Measurements from ENCODE around the gene ROR1. TPM values are rescaled to one million over a fixed set of nuclear protein-coding genes. Genes with fewer than 3 reads are reported as not detected.

ROR1 gene
- total RNA-seq, 2 donors from 2014 or later = 5.7 to 14.7 TPM

DNA sequence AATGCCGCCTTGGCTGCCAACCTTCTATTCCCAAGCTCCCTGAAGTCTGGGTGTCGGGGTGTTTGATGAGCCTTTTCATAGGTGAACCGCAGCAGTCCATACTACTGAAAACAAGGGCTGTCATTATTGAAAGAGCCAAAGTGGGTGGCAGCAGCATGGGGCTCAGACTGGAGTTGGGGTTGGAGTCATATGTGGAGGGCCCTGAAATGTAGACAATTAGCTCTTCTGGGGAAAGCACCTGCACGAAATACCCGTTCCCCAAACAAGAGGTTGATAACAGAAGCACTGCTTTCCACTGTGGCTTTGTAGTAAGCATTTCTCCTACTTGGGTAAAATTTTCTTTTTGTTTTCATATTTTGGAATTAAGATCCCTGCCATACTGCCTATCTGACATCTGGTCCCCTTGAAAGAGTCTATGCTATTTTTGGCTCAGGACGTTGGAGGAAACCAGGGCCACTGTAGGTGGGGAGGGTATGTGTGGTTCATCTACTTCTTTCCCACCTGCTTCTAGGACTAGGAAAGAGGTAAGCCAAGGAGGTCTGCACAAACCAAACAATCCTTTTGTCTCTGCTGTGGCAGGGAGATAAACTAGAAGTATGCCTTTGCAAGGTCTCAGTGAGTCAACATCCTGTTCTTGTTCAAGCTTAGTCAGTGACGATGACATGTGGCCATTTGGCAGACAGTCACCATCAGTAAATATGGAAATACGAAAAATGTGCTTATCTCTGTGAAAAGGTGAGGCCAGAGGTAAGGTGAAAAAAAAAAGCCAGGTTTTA, 232.6 kb downstream of the ROR1 start:
- DNase-seq = no peak
- peak in 1 of 2 donors; percentile 83 for ATAC-seq
- intact Hi-C loops (cut with DNase I) = no loop called here

DNA sequence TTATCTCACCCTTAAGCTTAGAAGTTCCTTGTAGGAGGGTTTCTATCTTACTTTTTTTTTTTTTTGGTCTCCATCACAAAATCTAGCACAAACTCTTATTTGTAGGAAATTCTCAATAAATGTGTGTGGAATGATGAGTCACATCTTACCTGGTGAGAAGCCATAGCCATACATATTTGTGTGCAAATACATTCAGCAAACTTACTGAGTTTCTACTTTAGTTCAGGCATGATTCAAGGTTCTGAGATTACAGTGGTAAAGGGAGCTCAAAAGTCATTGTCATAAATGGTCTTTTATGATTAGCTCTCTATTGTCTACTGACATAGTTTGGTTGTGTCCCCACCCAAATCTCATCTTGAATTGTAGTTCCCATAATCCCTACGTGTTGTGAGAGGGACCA, 236.5 kb downstream of the ROR1 start:
- intact Hi-C loops (cut with DNase I) = no loop called here
- ATAC-seq (no peak), DNase-seq (no peak)

DNA sequence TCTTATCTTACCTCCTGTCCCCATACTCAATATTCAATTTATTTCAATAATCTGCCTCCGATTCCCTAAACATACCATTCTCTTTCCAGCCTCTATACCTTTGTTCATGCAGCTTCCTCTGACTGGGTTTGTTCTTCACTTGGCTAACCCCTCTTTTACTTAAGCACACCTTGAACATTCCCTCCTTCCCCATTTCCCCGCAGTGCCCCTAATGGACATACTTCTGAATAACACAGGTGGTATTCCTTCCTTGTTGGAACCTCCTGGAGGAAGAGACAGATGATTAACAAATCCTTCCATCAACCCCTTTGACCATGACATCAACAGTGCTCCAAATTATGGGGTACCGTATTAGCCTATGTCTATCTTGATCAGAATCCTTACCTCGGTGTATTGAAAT, 239.6 kb downstream of the ROR1 start:
- no peak for DNase-seq
- intact Hi-C loops (cut with DNase I) = no loop called here

DNA sequence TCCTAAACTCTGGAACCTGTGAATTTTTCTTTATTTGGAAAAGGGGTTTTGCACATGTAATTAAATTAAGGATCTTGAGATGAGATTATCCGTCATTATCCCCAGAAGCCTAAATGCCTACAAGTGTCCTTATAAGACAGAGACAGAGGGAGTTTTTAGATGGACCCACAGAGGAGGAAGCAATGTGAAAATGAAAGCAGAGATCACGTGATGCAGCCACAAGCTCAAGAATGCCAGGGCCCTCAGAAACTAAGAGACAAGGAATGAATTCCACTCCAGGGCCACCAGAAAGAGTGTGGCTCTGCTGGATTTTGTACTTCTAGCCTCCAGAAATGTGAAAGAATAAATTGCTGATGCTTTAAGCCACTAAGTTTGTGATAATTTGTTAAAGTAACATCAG, 246.0 kb downstream of the ROR1 start:
- peak; percentile 56 to 89 for ATAC-seq
- intact Hi-C loops (cut with DNase I) = no loop called here
- no peak for DNase-seq

More for the DNA sequence above, 239.6 kb downstream of the ROR1 start:
- ATAC-seq = no peak

DNA sequence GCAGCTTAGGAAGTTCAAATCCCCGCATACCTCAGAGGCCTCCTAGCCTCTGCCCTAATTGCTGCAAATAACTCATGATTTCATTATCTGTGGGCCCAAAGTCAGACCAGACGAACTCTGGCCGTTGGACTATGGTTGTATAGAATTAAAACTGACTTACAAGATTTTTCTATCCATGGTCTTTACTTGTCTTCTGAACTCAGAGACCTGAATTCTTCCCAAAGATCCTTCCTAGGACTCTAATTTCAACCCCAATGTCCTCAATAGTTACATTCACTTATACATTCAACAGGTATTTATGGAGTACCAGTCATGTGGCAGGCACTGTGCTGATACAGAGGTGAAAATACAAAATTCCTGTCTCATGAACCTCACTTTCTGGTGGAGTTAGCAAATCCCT, 247.2 kb downstream of the ROR1 start:
- intact Hi-C loops (cut with DNase I) = no loop called here
- no peak for ATAC-seq
- no peak for DNase-seq

DNA sequence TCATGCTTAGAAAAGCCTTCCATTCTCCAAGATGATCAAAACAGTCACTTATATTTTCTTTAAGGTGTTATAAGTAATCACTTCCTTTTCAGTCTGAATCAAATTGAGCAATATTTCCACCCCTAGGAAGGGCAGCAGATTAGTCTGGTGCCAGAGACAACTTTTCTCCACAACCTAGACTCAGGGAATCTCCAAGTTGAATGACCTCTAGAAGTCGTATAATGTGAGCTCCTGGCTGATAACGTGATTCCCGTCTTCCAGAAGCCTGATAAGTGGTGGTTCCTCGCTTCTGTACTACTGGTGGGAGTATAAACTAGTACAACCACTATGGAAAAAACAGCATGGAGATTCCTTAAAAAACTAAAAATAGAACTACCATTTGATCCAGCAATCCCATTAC, 251.2 kb downstream of the ROR1 start:
- DNase-seq = no peak

DNA sequence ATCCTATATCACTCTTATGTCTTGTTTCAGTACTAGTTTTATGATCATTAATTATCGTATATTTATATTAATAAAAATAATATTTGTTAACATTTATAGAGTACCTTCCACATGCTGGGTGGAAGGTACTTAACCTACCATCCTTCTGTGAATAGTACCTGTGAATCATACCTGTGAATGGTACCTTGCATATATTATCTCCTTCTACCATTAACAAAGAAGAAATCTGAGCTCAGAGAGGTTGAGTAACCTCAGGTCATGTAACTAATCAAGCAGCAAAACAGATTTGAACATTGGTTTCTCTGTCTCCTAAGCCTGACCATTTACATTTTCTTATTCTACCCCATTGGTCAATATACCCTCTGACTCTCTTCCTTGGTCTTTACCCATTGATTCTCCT, 255.2 kb downstream of the ROR1 start:
- ATAC-seq (no peak), DNase-seq (no peak)
- intact Hi-C loops (cut with DNase I) = no loop called here

More for the DNA sequence above, 251.2 kb downstream of the ROR1 start:
- no peak for ATAC-seq
- intact Hi-C loops (cut with DNase I) = no loop called here

DNA sequence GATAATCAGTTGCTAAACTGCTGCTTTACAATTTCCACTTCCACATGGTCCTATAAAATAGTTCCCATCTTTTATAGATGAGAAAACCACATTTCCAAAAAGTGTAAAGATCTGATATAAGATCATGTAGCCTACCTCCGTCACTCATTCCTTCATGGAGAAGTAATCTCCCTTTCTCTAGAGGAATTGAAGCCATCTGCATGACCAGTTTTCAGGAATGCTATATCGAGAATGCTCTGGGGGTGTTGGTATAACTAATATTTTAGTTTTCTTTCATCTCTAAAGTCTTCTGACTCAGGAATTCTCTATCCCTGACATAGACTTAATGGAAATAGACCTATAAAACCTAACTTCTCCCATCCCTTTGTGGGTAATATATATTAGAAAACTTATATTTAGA, 256.6 kb downstream of the ROR1 start:
- no peak for ATAC-seq
- intact Hi-C loops (cut with DNase I) = no loop called here
- DNase-seq = no peak

DNA sequence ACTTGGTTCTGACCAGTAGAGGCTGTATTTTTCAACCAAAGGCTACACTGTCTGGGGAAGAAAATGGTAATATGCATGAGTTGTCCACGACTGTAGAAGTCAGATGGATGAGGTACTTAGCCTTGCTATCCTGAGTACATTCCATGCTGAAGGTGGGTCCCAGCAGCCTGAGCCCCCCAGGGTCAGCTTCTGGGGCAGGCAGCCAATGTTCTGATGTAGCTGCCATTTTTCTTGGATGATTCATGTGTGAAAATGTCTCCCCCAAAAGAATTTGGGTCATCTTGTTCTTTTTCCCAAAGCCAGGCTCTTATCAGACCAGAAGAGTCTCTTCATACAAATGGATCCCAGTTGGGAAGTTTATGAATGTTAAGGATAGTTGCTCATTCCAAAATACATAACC, 257.4 kb downstream of the ROR1 start:
- DNase-seq = no peak
- intact Hi-C loops (cut with DNase I) = no loop called here
- ATAC-seq = peak in 1 of 2 donors; percentile 65

DNA sequence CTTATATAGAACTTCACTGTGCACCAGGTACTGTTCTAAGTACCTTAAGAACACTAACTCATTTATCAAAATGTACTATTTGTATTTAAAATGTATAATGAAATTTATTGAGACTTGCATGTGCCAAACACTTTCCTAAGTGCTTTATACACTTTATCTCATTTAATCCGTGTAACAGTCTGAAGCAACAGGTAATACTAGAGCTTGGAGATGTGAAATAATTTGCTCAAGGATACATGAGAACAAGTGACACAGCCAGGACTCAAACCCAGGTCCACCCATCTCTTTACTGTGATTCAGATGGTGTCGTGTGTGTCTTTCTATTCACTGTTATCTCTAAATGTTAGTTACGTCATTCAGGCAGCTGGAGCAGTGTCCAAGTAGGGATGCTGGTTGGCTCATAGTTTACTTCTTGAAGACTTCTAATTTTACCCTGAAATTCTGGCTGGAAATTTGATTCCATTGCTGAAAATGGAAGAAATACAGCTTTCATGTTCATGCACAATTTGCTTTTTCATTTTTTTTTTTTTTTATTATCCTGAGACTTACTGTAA, 259.9 kb downstream of the ROR1 start:
- peak; percentile 39 to 82 for ATAC-seq
- no peak for DNase-seq
- intact Hi-C loops (cut with DNase I) = no loop called here

DNA sequence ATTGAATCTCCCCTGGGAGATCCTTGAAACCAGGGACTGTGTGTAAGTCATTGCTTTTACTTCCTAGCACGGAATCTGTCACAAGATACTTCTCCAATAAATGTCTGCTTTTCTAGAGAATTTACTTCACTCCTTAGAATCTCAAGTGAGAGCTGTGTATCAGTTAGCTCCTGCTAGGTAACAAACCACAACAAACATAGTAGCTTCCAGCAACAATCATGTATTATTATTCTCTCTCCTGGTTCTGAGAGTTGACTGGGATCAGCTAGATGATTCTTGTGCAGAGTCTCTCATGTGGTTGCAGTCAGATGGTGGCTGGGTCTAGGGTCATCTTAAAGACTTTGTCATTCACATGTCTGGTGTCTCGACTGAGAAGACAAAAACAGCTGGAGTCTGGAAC, 262.7 kb downstream of the ROR1 start:
- ATAC-seq = peak in 1 of 2 donors; percentile 4
- intact Hi-C loops (cut with DNase I) = no loop called here

DNA sequence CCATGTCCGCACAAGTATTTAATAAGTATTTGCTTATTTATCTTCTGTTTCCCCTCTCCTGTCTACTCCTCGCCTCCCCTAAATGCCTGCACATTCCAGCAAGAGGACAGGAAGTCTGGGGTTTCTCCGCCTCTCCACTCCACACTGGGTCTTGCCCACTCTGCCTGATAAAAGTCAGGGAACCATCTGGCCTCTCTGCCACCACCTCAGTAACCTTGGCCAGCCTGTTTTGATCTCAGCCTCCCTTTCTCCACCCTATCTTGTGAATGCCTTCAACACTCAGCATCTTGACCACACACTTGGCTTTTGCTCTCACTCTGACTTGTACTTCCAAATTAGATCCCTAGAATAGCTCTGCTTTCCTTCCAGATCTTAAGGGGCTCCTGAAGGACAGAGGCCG, 264.3 kb downstream of the ROR1 start:
- DNase-seq (no peak), ATAC-seq (peak in 1 of 2 donors; percentile 9)
- intact Hi-C loops (cut with DNase I) = no loop called here

More for the DNA sequence above, 262.7 kb downstream of the ROR1 start:
- DNase-seq = no peak

DNA sequence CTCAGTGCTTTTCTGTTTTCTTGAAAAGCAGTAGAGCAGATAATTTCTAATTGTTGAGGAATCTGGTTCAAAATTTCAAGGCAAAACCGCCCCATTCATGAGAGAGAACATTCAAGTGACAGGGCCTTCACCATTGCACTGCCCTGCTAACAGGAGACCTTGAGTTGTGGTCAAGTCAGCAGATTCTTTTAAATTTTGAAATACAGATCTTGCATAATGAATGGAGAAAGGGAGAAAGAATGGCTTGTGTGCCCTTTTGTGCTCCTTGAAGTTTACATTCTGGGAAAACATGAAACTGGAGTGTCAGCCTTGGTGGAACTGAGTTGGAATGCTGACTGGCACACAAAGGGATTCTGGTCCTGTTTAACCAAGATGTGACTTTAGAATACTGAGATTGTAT, 265.1 kb downstream of the ROR1 start:
- ATAC-seq (peak in 1 of 2 donors; percentile 9), DNase-seq (no peak)
- intact Hi-C loops (cut with DNase I) = no loop called here

DNA sequence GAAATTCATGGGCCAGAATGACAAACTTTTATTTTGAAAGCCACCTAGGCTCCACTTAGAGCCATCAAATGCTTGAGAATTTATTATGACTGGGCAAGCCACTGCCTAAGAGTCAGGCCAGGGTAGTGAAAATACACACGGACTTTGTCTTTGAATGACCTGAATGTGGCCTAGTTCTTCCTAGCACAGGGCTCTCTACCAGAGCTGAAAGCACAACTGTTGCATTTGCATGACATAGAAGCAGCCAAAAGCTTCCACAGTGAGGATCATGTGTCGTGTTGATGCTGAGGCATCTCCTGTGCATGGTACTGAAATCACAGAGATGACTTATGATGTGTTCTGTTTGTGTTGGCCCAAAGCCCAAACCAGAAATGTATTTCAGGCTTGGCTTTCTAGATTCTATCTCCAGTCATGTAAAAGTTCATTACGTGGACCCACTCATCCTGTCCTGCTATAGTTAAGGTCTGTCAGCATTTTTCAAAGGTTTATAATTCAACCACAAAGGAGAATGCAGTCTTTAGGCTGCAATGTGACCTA, 265.6 kb downstream of the ROR1 start:
- intact Hi-C loops (cut with DNase I) = no loop called here
- ATAC-seq (peak; percentile 77 to 78), DNase-seq (peak; percentile 48)

DNA sequence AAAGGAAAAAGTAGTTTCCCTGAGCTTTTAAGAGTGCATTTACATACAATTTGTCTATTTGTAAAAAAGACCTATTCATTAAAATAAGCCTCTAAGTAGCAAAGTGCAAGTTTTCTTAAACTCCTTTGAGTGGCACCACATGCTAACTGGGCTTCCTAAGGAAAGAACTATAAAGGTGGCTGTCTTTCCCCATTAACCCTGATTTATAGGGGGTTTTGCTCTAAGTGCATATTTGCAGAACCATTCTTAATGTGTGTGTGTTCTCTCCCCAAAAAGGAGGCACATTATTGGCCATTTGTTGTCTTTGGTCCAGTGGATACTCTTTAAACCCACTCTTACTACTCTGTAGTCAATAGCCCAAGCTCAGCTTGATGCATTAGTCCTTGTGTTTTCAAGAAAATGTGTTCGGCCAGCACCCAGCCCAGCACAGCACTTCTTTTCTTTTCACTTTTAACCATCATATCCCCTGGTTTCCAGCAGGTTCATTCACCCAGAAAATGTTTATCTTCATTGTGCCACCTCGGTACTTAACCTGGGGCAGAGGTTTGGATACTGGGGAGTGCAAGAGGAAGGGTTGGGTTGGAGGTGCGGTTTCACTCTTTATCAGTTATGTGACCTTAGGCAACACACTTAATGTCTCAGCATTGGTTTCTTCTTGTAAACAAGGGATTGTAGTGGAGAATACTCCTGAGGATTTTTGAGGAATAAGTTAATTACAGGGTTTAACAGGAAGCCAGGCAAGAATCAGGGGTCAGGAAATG, 267.7 kb downstream of the ROR1 start:
- DNase-seq (no peak), ATAC-seq (no peak)
- intact Hi-C loops (cut with DNase I) = loop anchor here in 1 of 2 donors (5.0 kb wide), 1 partner anchor 344 kb away; no protein-coding TSS in a partner anchor

DNA sequence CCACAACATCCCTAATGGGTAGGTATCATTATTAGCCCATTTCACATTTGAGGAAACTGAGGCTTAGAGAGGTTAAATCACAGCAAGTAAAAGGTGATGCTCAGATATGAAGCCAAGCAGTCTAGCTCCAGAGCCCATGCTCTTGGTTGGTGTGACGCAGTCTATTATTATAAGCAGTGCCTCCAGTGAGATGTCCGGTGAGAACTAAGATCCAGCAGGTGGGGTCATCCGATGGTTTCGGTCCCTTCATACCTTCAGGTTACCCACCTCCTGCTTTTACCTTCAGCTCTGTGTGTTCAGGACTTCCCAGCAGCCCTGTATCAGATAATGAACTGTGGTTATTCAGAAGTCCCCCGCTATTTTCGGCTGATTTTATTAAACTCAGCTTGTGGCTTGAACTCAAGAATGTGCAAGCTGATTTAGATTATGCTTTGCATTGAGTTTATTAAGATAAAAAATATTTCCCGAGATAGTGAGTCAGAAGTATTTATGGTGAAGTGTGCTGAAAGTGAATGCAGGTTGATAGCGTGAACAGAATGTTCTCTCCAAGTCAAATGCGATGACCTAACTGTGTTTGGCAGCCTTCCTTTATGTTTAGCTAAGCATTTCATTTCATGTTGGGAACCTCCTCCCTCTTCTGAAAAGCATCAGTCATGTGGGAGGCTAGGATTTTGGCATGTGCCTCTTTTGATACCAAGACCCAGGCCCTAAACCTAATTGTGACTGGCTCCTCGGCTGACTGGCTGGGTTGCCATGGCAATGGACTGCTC, 268.7 kb downstream of the ROR1 start:
- intact Hi-C loops (cut with DNase I) = loop anchor here in 1 of 2 donors (5.0 kb wide), 1 partner anchor 345 kb away; no protein-coding TSS in a partner anchor
- ATAC-seq (peak; percentile 69 to 87), DNase-seq (peak; percentile 33)

DNA sequence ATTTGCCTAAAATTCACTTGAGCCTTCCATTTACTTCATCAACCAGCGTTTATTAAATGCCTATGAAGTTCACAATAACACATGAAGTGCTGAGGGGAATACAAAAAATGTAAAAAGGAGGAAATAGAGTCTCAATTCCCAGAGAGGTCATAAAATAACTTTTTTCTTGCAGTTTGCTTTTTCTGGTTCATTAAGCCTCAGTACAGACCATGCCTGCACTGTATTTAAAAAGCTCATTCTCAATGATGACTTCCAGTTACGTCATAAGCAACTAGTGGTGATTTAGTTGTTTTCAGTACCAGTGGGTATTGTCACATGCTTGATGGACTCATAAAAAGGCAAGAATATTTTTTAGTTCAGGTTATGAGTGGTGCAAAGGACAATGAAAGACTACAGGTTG, 269.5 kb downstream of the ROR1 start:
- DNase-seq = no peak
- intact Hi-C loops (cut with DNase I) = loop anchor here in 1 of 2 donors (5.0 kb wide), 1 partner anchor 346 kb away; no protein-coding TSS in a partner anchor
- ATAC-seq = no peak

DNA sequence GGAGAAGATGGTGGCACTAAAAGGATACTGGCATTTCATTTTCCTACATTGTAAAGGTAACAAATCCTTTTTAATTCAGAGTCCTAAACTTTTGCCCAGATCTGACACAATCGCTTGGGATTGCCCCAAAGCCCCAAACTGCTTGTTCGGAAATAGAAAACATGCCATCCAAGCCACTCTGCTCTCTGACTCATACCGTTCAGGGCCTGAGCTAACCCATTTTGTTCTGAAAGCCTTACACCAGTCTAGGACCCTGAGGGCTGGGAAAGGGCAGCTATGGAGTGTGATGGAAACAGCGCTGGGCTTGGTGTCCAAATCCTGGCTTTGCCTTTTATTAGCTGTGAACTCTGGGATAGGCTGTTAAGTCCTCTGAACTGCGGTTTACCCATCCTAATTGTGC, 270.2 kb downstream of the ROR1 start:
- intact Hi-C loops (cut with DNase I) = loop anchor here in 1 of 2 donors (5.0 kb wide), 1 partner anchor 347 kb away; no protein-coding TSS in a partner anchor
- DNase-seq = no peak
- ATAC-seq = no peak

DNA sequence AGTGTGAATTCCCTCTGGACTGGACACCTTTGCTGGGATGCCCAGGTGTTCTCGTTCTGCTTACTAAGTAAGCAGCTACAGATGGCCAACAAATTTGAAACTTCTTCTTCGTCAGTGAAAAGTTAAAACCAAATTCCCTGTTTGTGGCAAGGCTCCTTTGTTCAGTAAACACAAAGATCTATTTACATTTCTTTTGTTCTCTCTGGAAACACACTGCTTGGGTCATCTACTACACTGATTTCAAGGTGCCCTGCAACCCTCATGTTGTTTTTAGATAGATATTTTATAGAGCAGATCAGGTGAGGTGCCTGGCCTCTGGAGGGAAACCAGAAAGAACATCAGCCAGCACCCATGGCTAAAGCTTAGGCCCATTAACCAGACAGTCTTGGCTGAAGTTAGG, 272.4 kb downstream of the ROR1 start:
- intact Hi-C loops (cut with DNase I) = no loop called here

More for the DNA sequence above, 272.4 kb downstream of the ROR1 start:
- DNase-seq (no peak), ATAC-seq (no peak)
